Keratinocyte (primary cell): ENCODE measurements around the gene AXL. TPM values are rescaled to one million over a fixed set of nuclear protein-coding genes. Genes with fewer than 3 reads are reported as not detected.
A peak's percentile ranks its signal among the peaks of the same experiment; 100 is the strongest.

Experiments
- DNase-seq: peaks from one replicate; pipeline ENCODE4 v3.0.0-alpha.2; 2011; ENCODE audit warnings: low read depth, missing footprints, low spot score
- FAIRE-seq: peaks from 2 replicates; lab custom pipeline; 2011; peaks lifted over from hg19 to GRCh38; lab: Jason Lieb, UNC
- H2AFZ ChIP-seq: 2 replicates; pipeline ENCODE4 v1.6.0; 2012; ENCODE audit warnings: low read length, control low read depth, inconsistent platforms; ENCODE audit not compliant: control insufficient read depth
- H3K27ac ChIP-seq: 2 replicates; pipeline ENCODE4 v1.5.1; 2011; ENCODE audit warnings: low read length; ENCODE audit not compliant: control insufficient read depth, insufficient read depth
- H3K27me3 ChIP-seq: 3 replicates; pipeline ENCODE4 v1.6.0; 2011; ENCODE audit warnings: low read length; ENCODE audit not compliant: control insufficient read depth, insufficient read depth; ENCODE audit errors: extremely low read depth
- H3K36me3 ChIP-seq, 2 experiments: 2 replicates in 1 of 2; 3 replicates in 1 of 2; pipeline ENCODE4 v1.5.1; 2011; ENCODE audit warnings: low read length in 2 of 2, mild to moderate bottlenecking in 1 of 2; ENCODE audit not compliant: control insufficient read depth in 2 of 2, insufficient read depth in 2 of 2; ENCODE audit errors: extremely low read depth in 1 of 2
- H3K4me1 ChIP-seq: 3 replicates; pipeline ENCODE4 v1.5.1; 2011; ENCODE audit warnings: low read length; ENCODE audit not compliant: control insufficient read depth, insufficient read depth; ENCODE audit errors: extremely low read depth
- H3K4me2 ChIP-seq: 3 replicates; pipeline ENCODE4 v1.6.0; 2011; ENCODE audit warnings: low read depth, low read length; ENCODE audit not compliant: control insufficient read depth, insufficient read depth; ENCODE audit errors: extremely low read depth
- H3K4me3 ChIP-seq, 3 experiments: fragments of 200-600 bp in 1 of 3; sonication (generic) in 1 of 3; 2 replicates in 2 of 3; 3 replicates in 1 of 3; pipeline ENCODE4 v1.5.1; 2011 to 2016; ENCODE audit warnings: low read length in 3 of 3, mild to moderate bottlenecking in 3 of 3, control low read depth in 2 of 3, inconsistent platforms in 1 of 3, low read depth in 1 of 3, mixed read lengths in 1 of 3, mixed run types in 1 of 3, moderate library complexity in 1 of 3; ENCODE audit not compliant: control insufficient read depth in 2 of 3, insufficient read depth in 2 of 3; ENCODE audit errors: extremely low read depth in 1 of 3
- H3K79me2 ChIP-seq: 2 replicates; pipeline ENCODE4 v1.6.0; 2012; ENCODE audit warnings: low read length; ENCODE audit not compliant: control insufficient read depth, insufficient read depth
- H3K9ac ChIP-seq: 3 replicates; pipeline ENCODE4 v1.6.0; 2011; ENCODE audit warnings: low read length; ENCODE audit not compliant: control insufficient read depth, insufficient read depth; ENCODE audit errors: extremely low read depth
- H3K9me1 ChIP-seq: 3 replicates; pipeline ENCODE4 v1.6.0; 2011; ENCODE audit warnings: low read length; ENCODE audit not compliant: control insufficient read depth, insufficient read depth; ENCODE audit errors: extremely low read depth
- H3K9me3 ChIP-seq: 2 replicates; pipeline ENCODE4 v1.5.1; 2012; ENCODE audit warnings: low read depth, low read length; ENCODE audit not compliant: control insufficient read depth
- H4K20me1 ChIP-seq: 3 replicates; pipeline ENCODE4 v1.6.0; 2011; ENCODE audit warnings: low read length; ENCODE audit not compliant: control insufficient read depth, insufficient read depth; ENCODE audit errors: extremely low read depth
- EZH2 ChIP-seq: IDR thresholded peaks from one replicate; pipeline ENCODE4 v1.6.1; 2012; ENCODE audit warnings: inconsistent platforms, mild to moderate bottlenecking, low read length, moderate library complexity
- dilution Hi-C: fragments of 300-500 bp; cut with MboI; formaldehyde crosslinking; loops from one replicate; pipeline ENCODE4 v1.7.0; 2020; ENCODE audit warnings: low sequenced_read_pairs; ENCODE audit not compliant: extremely low pct_ligation_motif_present
- polyA minus RNA-seq, 3 experiments: library from RNA; depleted of rRNA, polyadenylated mRNA; stranded (reverse); fragments of >200 nt; gene quantifications; 1 replicate in 1 of 3; 2 replicates in 1 of 3; 3 replicates in 1 of 3; pipeline ENCODE4 v1.2.3, GENCODE V29; 2011
- polyA plus RNA-seq, 5 experiments: library from polyadenylated mRNA; depleted of rRNA in 3 of 5; stranded (reverse) in 3 of 5; stranded (forward) in 1 of 5; unstranded in 1 of 5; fragments of >200 nt; gene quantifications; 1 replicate in 1 of 5; 2 replicates in 3 of 5; 3 replicates in 1 of 5; pipeline versions ENCODE4 v1.2.1 to v1.2.3, GENCODE V29; 2011 to 2012; ENCODE audit warnings: missing spikeins in 2 of 5, low read depth in 1 of 5, low replicate concordance in 1 of 5
- TF ChIP-seq, protein P1 (sequence below), 3 experiments: IDR thresholded peaks in 1 of 3; conservative IDR thresholded peaks in 1 of 3; optimal IDR thresholded peaks in 1 of 3; 2 replicates in 2 of 3; 3 replicates in 1 of 3; pipeline versions ENCODE3 to v1.5.1; 2011; ENCODE audit warnings: low read length in 3 of 3, mild to moderate bottlenecking in 3 of 3, moderate library complexity in 2 of 3, control low read depth in 1 of 3, inconsistent platforms in 1 of 3; ENCODE audit not compliant: insufficient read depth in 2 of 3; ENCODE audit errors: extremely low read depth in 1 of 3

Gene AXL
- polyA plus RNA-seq, result 12.2 to 36.3 TPM (median 21.7 TPM) in 3 replicates
- 1.4 TPM for polyA plus RNA-seq (2011; ENCODE audit: low read depth)
- 12.9 and 14.2 TPM in 2 replicates for polyA plus RNA-seq (2011; cell fraction: cytosol; rRNA removed)
- 26.3 and 27.8 TPM in 2 replicates for polyA plus RNA-seq (2011; cell fraction: nucleus; rRNA removed)
- polyA plus RNA-seq (2012; ENCODE audit: low replicate concordance), result 4.2 and 64.1 TPM in 2 replicates
- polyA minus RNA-seq, result 78.0 to 529 TPM (median 129 TPM) in 3 replicates
- polyA minus RNA-seq (2011; cell fraction: cytosol; rRNA and poly(A)+ RNA removed), result 74.2 TPM
- 55.4 and 65.7 TPM in 2 replicates for polyA minus RNA-seq (2011; cell fraction: nucleus; rRNA and poly(A)+ RNA removed)

DNA sequence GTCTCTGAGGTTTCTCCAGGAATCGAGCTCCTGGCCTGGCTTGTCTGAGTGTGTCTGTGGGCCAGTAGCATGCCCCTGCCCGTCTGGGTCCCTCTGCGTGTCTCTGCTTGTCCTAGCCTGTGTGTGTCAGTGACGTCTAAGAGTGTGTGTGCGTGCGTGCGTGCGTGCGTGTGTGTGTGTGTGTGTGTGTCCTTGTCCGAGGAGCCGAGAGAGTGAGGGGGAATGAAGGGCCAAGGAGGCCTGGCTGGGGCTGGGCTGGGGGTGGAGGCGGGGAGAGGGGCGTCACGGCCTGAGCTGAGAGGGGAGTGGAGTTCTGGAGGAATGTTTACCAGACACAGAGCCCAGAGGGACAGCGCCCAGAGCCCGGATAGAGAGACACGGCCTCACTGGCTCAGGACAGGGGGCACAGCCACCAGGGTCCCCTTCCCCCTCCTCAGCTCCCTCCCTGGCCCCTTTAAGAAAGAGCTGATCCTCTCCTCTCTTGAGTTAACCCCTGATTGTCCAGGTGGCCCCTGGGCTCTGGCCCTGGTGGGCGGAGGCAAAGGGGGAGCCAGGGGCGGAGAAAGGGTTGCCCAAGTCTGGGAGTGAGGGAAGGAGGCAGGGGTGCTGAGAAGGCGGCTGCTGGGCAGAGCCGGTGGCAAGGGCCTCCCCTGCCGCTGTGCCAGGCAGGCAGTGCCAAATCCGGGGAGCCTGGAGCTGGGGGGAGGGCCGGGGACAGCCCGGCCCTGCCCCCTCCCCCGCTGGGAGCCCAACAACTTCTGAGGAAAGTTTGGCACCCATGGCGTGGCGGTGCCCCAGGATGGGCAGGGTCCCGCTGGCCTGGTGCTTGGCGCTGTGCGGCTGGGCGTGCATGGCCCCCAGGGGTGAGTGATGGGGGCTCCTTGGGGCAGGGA is at the start of gene AXL:
AXL (plus strand) TSS at position 609 of the 893 bp plus-strand sequence; CDS start at position 779, 170 bp downstream.
- Histone ChIP-seq H4K20me1 (no peaks in the 10 kb centered on the region), H3K4me2 (peak within 1 kb of the TSS; percentile 90), H3K27ac (peak within 1 kb of the TSS; percentile 96), H3K9ac (peak within 1 kb of the TSS; percentile 96), H3K36me3 (peaks cover 0 to 15% of the 10 kb centered on the region in 2 experiments), H3K9me1 (no peaks in the 10 kb centered on the region), H3K4me3 (peak within 1 kb of the TSS; percentile 58 to 87 (median 85)), H3K9me3 (no peaks in the 10 kb centered on the region), H3K4me1 (peaks cover 42% of the 10 kb centered on the region), H2AFZ (peak within 1 kb of the TSS; percentile 51), H3K79me2 (peaks cover 33% of the 10 kb centered on the region), H3K27me3 (no peaks in the 10 kb centered on the region)
- FAIRE-seq (peak; percentile 83), DNase-seq (peak; percentile 98)
- dilution Hi-C loops, result no loop called here
- TF ChIP-seq, protein P1, sequence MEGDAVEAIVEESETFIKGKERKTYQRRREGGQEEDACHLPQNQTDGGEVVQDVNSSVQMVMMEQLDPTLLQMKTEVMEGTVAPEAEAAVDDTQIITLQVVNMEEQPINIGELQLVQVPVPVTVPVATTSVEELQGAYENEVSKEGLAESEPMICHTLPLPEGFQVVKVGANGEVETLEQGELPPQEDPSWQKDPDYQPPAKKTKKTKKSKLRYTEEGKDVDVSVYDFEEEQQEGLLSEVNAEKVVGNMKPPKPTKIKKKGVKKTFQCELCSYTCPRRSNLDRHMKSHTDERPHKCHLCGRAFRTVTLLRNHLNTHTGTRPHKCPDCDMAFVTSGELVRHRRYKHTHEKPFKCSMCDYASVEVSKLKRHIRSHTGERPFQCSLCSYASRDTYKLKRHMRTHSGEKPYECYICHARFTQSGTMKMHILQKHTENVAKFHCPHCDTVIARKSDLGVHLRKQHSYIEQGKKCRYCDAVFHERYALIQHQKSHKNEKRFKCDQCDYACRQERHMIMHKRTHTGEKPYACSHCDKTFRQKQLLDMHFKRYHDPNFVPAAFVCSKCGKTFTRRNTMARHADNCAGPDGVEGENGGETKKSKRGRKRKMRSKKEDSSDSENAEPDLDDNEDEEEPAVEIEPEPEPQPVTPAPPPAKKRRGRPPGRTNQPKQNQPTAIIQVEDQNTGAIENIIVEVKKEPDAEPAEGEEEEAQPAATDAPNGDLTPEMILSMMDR (optimal IDR thresholded peaks at IDR 0.05 in 1 of 3, IDR thresholded peaks at IDR 0.05 in 1 of 3, conservative IDR thresholded peaks at IDR 0.05 in 1 of 3; ENCODE audit: extremely low read depth in 1 of 3, insufficient read depth in 2 of 3, low read length in 3 of 3), result no peak

DNA sequence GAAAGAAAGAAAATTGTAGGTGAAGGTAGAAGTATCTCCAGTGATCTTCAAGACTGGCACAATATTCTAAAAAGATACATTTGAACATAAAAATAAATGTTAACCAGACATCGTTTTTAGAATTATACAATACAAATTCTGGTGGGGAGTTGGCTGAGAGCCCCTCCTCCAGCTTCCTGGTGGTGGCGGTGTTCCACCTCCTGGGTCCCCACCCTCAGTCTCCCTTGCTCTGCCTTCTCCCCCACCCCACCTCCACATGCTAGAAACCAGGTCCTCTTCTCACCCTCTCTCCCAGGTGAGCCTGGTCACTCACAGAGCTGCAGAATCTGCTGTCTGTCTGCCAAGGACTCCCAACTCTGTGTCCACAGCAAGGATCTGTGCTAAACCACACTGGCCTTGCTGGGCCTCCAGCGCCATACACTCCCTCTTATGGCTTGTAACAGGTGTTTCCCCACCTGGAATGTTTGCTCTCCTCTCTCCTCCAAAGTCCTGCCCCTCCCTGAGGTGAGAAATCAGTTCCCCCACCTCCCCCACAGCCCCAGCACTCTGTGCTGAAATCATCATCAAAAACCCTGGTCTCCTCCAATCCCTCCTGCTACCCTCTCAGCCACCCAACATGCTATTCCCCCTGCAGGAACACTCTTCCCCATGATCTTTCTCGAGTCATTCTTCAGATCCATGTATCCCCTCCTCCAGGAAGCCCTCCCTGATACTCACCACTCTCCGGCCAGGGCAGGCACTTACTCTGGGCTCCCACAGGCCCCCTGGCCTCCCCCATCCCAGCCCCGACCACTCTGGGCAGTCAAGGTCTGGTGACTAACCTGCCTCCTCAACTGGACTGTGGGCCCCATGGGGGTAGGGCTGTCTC is 46.5 kb upstream of the AXL start:
- TF ChIP-seq EZH2, result no peak
- TF ChIP-seq, protein P1 (optimal IDR thresholded peaks at IDR 0.05 in 1 of 3, IDR thresholded peaks at IDR 0.05 in 1 of 3, conservative IDR thresholded peaks at IDR 0.05 in 1 of 3; ENCODE audit: extremely low read depth in 1 of 3, insufficient read depth in 2 of 3, low read length in 3 of 3), result no peak
- H3K4me2 ChIP-seq, result no peak overlapping the region
- no peaks in the 10 kb centered on the region for H3K79me2 ChIP-seq
- H3K4me1 ChIP-seq, result peaks cover 11% of the 10 kb centered on the region
- H2AFZ ChIP-seq, result no peak overlapping the region
- DNase-seq (no peak), FAIRE-seq (no peak)
- no peaks in the 10 kb centered on the region for H4K20me1 ChIP-seq
- dilution Hi-C loops, result no loop called here
- no peaks in the 10 kb centered on the region for H3K27me3 ChIP-seq
- H3K9me3 ChIP-seq, result no peaks in the 10 kb centered on the region
- no peak overlapping the region for H3K9ac ChIP-seq
- no peaks in the 10 kb centered on the region for H3K36me3 ChIP-seq
- H3K27ac ChIP-seq, result no peak overlapping the region
- no peaks in the 10 kb centered on the region for H3K9me1 ChIP-seq
- no peak overlapping the region for H3K4me3 ChIP-seq
